GM12891 (cell line): Measurements from ENCODE around the gene GDPD3.
"Not testable (repeated sequence)": the region's sequence is repeated elsewhere in the genome, so short reads cannot be mapped to it uniquely, and the experiment has no call there.

Source experiments
- DNase-seq: peaks from one replicate; pipeline ENCODE4 v3.0.0; 2011; ENCODE audit warnings: low spot score; ENCODE audit not compliant: insufficient read length
- FAIRE-seq: peaks from 2 replicates; lab custom pipeline; 2011; peaks lifted over from hg19 to GRCh38; lab: Jason Lieb, UNC
- PAX5 ChIP-seq: IDR thresholded peaks from 2 replicates; pipeline ENCODE4 v1.6.1; 2011; ENCODE audit warnings: low read length, moderate library complexity, mild to moderate bottlenecking; ENCODE audit not compliant: insufficient read depth, severe bottlenecking
- POLR2A ChIP-seq: IDR thresholded peaks from 2 replicates; pipeline ENCODE4 v1.6.1; 2011; ENCODE audit warnings: low read depth, low read length, control low read depth
- POLR2AphosphoS5 ChIP-seq: IDR thresholded peaks from 2 replicates; pipeline ENCODE4 v1.6.1; 2011; ENCODE audit warnings: low read depth, low read length, control low read depth
- POU2F2 ChIP-seq: IDR thresholded peaks from 2 replicates; pipeline ENCODE4 v1.6.1; 2011; ENCODE audit warnings: low read depth, mild to moderate bottlenecking, control low read depth, low read length, moderate library complexity
- SPI1 ChIP-seq: IDR thresholded peaks from 2 replicates; pipeline ENCODE4 v1.6.1; 2011; ENCODE audit warnings: low read depth, low read length, control low read depth
- TAF1 ChIP-seq: IDR thresholded peaks from 2 replicates; pipeline ENCODE4 v1.6.1; 2011; ENCODE audit warnings: low read depth, low read length, control low read depth

Gene GDPD3

DNA sequence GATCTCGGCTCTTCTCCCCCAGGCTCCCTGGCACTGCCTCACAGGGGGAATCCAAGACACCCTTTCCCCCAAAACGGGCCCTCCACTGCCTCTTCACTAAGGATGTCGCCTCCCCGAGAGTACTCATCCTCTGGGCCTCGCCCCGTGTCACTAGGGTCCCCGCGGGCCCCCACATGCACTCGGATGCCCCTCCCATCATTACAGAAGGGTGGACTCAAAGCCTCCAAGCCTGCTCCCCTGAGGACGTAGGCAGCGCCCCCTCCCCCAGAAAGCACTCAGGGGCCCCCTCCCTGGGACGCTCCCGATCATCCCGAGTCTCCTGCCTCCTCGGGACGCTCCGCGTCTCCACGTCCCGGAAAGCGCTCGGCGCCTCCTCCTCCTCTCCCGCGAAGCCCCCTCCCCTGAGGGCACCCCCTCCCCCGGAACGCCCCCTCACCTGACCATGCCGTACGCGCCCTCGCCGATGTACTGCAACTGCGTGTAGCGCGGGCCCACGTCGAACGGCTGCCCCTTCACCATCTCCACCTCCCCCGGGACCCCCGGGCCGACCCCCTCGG lies 9.3 kb upstream of the GDPD3 start:
- TF ChIP-seq POU2F2 (no peak), PAX5 (no peak), TAF1 (no peak), POLR2A (no peak), POLR2AphosphoS5 (no peak; the same call in 1 of the 2 replicates), SPI1 (no peak)
- no peak for DNase-seq
- FAIRE-seq = no peak

DNA sequence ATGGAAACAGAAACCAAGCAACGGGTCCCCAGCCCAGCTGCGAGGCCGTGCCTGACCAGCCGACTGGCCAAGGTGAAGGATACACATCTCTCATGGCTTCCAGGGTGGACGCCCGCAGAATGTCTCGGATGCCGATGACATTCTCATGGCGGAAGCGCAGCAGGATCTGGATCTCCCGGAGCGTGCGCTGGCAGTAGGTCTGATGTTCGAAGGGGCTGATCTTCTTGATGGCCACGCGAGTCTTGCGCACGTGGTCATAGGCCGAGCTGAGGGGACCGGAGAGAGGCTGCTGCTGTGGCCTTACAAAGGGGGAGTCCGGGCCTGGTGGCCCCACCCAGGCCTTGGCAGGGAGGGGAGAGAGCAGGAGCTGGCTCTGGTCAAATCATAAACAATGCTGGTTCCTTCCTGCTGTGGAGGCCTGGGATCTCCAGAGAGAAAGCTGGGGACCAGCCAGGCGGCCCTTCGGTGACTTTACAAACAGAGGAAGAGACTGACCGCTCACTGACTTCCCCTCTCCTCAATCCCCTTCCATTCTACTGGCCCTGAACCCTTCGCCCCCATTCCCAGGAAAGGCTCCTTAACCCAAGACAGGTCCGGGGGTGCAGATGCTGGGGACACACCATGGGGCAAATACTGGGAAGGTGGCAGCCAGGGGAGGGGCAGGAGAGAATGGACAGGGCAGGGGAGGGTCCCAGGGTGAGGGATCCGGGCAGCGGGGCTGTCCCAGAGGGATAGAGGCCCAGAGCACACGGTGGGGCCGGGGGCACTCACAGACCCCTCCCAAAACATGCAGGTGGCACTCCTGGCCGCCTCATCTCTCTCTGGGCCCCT lies 8.6 kb upstream of the GDPD3 start:
- FAIRE-seq (no peak), DNase-seq (no peak)

DNA sequence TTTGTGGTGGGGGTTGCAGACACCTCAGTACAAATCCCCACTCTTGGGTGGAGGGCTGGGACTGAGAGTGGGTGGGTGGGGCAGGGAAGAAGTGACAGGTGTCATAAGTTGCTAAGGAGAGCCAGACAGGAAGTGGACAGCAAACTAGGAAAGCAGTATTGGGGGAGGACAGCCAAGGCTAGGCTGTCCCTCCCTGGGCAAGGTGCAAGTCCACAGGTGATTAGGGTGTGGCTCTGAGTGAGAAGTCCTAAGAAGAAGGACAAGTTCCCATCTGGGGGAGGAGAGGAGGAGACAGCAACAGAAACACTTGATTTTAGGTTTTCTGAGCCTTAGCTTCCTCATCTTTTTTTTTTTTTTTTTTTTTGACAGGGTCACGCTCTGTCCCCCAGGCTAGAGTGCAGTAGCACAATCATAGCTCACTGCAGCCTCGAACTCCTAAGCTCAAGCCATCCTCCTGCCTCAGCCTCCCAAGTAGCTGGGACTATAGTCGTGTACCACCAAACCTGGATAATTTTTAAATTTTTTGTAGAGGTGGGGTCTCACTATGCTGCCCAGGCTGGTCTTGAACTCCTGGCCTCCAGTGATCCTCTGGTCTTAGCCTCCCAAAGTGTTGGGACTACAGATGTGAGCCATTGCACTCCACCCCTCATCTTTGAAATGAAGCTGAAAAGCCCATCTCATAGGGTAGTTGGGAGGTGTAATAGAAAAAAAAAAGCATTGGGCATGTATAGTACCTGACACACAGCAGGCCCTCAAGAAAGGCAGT lies 7.2 kb upstream of the GDPD3 start:
- DNase-seq = no peak
- peak; percentile 48 for FAIRE-seq
- TF ChIP-seq POU2F2 (no peak), SPI1 (peak; percentile 43; the same call in 1 of the 2 replicates)

More for the DNA sequence above, 8.6 kb upstream of the GDPD3 start:
- no peak for TF ChIP-seq PAX5
- no peak for TF ChIP-seq TAF1
- no peak for TF ChIP-seq SPI1
- no peak for TF ChIP-seq POU2F2
- no peak for TF ChIP-seq POLR2A
- no peak for TF ChIP-seq POLR2AphosphoS5

DNA sequence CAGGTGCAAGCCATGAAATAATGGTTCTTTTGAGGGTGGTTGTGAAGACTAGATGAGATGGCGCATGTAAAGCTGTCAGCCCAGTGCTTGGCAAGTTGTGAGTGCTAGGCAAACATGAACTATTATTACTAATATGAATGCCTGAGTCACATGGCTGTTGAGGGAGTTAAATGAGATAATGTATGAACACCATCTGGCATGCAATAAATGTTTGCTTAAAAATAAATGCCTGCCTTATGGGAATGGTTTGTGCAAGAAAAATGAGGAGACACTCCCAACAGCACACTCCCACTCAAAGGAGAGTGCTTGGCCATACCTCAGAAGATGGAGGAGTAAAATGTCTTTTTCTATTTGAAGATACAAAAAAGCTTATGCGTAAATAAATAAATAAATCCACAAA lies 6.1 kb upstream of the GDPD3 start:
- no peak for FAIRE-seq
- TF ChIP-seq POLR2A (no peak), PAX5 (no peak), POU2F2 (no peak), TAF1 (no peak), POLR2AphosphoS5 (no peak), SPI1 (no peak)

DNA sequence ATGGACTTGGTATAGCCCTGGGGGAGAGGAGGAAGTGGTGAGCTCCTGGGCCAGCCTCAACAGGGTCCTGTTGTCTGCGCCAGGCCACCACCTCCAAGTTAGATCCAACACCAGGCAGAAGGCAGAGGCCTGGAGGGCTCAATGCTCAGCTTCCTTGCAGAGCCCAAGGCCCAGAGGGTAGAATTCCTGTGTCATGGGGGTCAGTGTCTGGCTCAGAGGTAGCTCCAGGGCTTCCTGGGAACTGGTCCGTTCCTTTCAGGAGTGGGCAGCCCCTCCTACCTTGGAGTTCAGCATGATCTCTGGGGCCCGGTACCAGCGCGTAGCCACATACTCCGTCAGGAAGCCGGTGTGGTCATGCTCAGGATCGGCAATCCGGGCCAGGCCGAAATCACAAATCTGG lies 4.4 kb upstream of the GDPD3 start:
- DNase-seq = no peak
- FAIRE-seq = no peak
- TF ChIP-seq TAF1 = no peak
- no peak for TF ChIP-seq PAX5

More for the DNA sequence above, 6.1 kb upstream of the GDPD3 start:
- no peak for DNase-seq

DNA sequence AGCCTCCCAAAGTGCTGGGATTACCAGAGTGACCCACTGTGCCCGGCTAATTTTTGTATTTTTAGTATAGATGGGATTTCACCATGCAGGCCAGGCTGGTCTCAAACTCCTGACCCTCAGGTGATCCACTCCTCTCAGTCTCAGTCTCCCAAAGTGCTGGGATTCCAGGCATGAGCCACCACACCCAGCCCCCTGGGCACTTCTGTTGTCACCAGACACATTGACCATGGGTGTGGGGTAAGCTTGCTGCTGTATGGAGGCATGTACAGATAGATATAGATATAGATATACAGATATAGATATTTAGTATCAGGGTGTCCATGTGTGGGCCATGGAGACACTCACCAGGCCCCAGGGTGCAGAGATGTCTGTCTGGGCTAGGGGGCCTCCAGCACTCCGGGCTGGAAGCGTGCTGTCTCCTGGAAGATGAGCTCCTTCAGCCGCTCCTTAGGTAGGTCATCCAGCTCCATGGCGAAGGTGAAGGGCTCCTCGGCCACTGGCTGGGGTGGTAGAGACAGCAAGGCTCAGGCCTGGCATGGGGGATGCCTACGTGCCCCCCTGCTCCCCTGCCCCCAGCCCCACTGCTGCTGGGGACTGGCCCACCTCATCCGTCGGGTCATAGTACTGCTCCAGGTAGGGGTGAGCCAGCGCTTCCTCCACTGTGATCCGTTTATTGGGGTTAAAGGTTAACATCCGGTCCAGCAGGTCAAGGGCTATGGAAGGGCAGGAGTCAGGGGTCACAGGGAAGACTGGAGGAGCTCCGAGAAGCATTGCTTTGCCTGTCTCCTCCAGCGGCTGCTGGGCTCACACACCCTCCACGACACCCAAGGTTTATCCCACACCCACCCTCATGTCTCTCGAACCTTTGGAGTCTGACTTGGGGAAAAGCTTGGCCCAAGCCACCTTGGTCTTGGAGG lies 3.2 kb upstream of the GDPD3 start:
- FAIRE-seq (no peak), DNase-seq (no peak)
- TF ChIP-seq POLR2A (no peak), SPI1 (no peak)

DNA sequence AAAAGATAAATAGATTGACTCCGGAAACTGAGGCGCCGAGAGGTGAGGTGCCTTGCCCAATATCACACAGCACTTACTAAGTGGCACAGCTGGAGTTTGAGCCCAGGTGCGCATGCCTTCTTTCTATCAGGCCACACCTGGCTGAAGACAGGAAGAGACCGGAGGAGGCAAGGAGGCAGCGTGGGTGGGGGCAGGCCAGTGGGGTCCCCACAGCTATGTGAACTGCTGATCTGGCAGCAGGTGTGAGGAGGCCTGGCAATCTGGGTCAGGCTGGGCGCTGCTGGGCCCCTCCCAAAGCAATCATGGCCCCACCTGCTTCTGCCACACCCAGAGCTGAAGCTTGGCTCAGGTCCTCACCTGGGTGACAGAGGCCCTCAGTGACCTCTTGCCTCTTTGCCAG lies 1.9 kb upstream of the GDPD3 start:
- DNase-seq (no peak), FAIRE-seq (no peak)
- TF ChIP-seq SPI1 (no peak), POLR2A (no peak), POU2F2 (no peak), PAX5 (no peak), TAF1 (no peak), POLR2AphosphoS5 (no peak)

DNA sequence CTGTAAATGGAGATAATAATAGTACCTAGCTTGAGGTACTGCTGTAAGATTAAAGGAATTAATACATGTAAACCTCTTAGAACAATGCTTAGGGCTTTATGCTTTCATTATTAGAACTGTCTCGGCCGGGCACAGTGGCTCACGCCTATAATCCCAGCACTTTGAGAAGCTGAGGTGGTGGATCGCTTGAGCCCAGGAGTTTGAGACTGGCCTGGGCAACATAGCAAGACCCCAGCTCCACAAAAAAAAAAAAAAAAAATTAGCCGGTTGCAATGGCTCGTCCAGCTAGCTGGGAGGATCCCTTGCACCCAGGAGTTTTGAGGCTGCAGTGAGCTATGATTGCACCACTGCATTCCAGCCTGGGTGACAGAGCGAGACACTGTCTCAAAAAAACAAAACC lies 1.5 kb upstream of the GDPD3 start:
- FAIRE-seq, DNase-seq: not testable (repeated sequence)

DNA sequence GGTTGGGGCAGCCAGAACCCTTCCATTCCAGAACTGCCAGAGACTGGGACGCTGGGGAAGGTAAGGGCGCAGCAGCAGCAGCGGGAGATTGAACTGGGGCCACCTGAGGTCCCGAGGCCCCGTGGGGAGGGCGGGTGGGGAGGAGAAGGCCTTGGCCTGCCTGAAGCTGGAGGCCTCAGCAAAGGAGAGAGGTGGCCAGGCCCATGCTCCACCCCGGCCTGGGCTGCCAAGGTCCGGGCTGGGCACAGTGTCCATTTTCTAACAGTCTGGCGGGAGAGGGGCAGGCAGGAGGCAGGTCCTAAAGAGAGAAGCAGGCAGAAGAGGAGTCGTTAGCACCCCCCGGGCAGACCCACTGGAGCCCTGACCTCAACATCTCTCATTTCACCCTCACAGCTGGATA lies 1.1 kb upstream of the GDPD3 start:
- DNase-seq = no peak

More for the DNA sequence above, 1.1 kb upstream of the GDPD3 start:
- TF ChIP-seq PAX5 (no peak), POLR2A (no peak), POLR2AphosphoS5 (no peak), TAF1 (no peak), SPI1 (no peak), POU2F2 (no peak)
- no peak for FAIRE-seq
